NOMO-1 (cell line): Measurements from ENCODE around the gene NUTM2F.
"Not testable (repeated sequence)": the region's sequence is repeated elsewhere in the genome, so short reads cannot be mapped to it uniquely, and the experiment has no call there.

Experiments
- DNase-seq, 2 experiments: peaks; one replicate each; lab custom pipeline; 2025; ENCODE audit not compliant: unreplicated experiment in 2 of 2; lab: John Stamatoyannopoulos, UW

NUTM2F gene

DNA sequence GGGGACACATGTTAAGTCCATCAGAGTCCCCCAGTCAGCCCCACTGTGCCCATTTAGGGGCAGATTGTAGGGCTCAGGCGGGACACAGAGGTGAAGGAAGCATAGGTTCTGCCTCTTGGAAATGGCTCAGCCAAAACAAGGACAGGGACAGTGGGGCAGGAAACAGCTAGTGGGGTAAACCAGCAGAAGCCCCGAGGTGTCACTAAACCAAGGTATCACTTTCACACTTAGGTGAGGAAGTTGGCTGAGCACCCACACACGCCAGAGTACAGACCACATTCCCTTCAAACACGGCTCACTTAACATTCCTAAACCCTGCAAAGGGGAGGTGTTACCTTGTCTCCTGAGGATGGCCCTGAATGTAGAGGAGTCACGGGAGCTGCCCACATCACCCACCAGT, 12.2 kb downstream of the NUTM2F start:
- not testable (repeated sequence) for DNase-seq

GRCh38 chr9:94315034-94315984, 13.1 kb downstream of the NUTM2F start:
- not testable (repeated sequence) for DNase-seq

- no peak for DNase-seq
Measured at GRCh38 chr9:94303321-94303720, 25.1 kb downstream of the NUTM2F start.

GRCh38 chr9:94302426-94302825, 26.0 kb downstream of the NUTM2F start:
- DNase-seq, result no peak

DNA sequence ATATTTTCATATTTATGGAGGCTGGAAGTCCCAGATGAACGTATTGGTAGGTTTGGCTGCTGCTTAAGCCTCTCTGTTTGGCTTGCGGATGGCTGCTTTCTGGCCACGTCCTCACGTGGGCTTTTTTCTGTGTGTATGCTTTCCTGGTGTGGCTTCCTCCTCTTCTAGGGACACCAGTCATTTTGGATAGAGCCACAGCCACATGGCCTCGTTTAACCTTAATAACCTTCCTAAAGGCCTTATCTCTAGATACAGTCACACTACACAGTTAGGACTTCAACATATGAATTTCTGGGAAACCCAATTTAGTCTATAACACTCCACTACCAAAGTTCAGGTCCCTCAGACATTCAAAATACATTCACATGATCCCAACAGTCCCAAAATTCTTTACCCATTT, 26.9 kb downstream of the NUTM2F start:
- no peak for DNase-seq

GRCh38 chr9:94300470-94301301, 27.8 kb downstream of the NUTM2F start:
- DNase-seq, result no peak

GRCh38 chr9:94298949-94299599, 29.4 kb downstream of the NUTM2F start:
- DNase-seq, result no peak

DNA sequence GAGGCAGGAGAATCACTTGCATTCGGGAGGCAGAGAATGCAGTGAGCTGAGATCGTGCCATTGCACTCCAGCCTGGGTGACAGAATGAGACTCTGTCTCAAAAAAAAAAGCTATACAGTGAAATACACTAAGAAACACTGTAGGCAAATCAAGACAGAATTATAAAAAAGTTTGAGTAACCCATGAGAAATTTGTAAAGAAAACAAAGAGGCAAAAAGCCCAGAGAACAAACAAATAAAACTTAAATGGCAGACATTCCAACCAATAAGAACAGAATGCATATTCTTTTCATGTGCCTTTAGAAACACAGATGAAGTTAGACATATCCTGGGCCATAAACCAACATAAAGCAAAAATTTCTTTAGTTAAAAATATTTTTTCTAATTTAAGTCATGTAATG, 38.8 kb downstream of the NUTM2F start:
- DNase-seq, result no peak

DNA sequence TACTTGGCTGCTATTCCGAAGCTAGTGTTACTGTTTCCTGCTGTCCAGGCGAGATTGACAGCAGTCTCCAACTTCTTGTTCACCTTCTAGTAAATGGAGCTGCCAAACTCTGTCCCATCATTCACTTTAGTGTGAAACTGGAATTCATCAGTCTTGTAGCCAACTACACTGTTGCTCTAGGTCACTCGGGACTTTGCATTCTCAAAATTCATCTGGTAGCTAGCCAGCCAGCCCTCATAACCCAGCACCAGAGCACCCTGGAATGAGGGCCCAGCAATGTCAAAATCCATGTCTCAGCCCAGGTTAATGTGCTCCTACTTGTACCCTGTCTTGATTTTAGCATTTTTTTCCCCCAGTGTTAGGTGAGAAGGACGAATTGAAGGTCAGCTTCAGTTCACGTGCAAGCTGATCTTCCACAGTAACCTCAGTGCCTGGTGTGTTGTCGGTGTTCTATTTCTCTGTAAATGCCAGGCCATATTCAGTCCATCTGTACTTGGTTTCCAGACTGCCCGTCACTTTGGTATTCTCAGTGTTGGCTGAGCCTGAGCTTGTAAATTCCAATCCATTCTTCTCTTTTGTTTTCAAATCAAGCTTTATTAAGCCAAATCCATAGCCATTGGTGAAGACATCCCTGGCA, 40.4 kb downstream of the NUTM2F start:
- DNase-seq, result no peak

DNA sequence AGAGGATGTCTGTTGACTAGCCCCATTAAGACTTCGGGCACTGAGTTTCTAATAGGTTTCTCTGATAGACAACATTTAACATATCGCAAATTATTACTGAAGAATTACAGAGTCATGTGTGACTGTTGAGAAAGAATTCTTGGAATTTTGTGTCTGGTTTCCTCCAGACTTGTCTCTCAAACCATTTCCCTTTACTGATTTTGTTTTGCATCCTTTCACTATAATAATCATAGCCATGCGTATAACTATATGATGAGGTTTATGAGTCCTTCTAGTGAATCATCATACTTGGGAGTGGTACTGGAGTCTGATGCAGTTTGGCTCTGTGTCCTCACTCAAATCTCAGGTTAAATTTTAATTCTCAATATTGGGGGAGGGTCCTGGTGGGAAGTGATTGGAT, 42.3 kb downstream of the NUTM2F start:
- DNase-seq, result no peak

GRCh38 chr9:94281101-94281500, 47.3 kb downstream of the NUTM2F start:
- DNase-seq, result no peak

GRCh38 chr9:94280409-94280989, 47.9 kb downstream of the NUTM2F start:
- DNase-seq, result no peak

- no peak for DNase-seq
Measured at GRCh38 chr9:94277885-94278536, 50.4 kb downstream of the NUTM2F start.

DNA sequence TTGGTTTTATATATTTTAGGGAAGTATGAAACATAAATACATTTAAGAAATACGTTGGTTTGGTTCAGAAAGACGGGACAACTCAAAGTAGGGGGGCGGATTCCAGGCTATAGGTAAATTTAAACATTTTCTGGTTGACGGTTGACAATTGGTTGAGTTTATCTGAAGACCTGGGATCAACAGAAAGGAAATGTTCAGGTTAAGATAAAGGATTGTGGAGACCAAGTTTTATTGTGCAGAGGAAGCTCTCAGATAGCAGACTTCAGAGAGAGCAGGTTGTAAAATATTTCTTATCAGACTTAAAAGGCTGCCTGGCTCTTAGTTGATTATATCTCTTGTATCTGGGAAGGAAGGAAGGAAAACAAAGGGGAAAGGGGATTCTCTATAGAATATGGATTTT, 51.4 kb downstream of the NUTM2F start:
- DNase-seq, result not testable (repeated sequence)

DNA sequence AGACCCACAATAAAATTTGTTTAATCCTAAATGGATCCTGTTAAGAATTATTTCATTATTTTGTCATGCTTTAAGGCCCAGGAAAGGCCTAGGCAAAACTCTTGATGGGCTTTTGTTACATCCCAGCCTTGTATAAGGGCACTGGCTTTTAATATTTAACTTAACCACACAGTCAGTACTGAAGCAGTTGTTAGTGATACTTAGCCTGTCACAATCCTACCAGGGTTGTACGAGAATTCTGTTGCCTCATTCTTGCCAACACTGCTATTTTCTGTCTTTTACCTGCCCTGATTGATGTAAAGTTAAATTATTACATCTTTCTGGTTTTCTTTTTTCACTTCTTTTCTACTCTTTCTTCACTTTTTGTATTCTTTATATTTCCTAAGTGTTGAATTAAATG, 58.4 kb downstream of the NUTM2F start:
- no peak for DNase-seq

DNA sequence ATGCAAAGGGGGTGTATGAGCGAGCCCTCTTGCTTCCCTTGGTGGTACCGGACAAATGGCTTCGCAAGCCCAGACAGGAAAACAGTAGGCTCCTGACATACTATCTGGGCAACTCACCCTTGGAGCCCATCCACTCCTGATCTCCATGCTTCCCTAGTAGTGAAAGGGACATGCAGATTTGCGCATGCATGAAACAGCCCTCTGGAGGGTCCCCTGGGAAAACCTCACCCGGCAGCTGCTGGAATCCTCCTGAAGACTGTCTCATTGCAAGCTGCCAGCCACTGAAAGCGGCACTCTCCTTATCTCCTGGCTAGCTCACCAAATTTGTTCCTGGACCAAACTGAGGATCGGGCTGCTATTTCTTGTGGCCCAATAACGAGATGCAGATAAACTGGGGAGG, 59.2 kb downstream of the NUTM2F start:
- no peak for DNase-seq
